GM19043 (cell line): ENCODE results near the gene RET.

ENCODE experiments used
- ATAC-seq: cut with Tn5 transposase; IDR thresholded peaks from one replicate; pipeline ENCODE4 v1.9.1; 2021; ENCODE audit warnings: low read depth; ENCODE audit not compliant: unreplicated experiment

Gene RET

DNA sequence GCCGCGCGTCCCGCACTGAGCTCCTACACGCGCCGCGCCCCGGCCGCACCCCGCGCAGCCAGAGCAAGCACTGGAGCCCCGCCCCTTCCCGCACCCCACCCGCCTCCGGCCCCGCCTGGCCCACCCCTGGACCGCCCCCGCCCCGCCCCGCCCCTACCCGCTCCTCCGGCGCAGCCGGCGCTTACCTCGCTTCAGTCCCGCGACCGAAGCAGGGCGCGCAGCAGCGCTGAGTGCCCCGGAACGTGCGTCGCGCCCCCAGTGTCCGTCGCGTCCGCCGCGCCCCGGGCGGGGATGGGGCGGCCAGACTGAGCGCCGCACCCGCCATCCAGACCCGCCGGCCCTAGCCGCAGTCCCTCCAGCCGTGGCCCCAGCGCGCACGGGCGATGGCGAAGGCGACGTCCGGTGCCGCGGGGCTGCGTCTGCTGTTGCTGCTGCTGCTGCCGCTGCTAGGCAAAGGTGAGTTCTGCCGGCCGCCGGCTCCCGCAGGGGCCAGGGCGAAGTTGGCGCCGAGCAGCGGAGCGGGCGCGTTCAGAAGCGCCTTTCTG is at the start of gene RET:
RET (plus strand) TSS at position 194 of the 545 bp plus-strand sequence; CDS start at position 384, 190 bp downstream.
- ATAC-seq: no peak

DNA sequence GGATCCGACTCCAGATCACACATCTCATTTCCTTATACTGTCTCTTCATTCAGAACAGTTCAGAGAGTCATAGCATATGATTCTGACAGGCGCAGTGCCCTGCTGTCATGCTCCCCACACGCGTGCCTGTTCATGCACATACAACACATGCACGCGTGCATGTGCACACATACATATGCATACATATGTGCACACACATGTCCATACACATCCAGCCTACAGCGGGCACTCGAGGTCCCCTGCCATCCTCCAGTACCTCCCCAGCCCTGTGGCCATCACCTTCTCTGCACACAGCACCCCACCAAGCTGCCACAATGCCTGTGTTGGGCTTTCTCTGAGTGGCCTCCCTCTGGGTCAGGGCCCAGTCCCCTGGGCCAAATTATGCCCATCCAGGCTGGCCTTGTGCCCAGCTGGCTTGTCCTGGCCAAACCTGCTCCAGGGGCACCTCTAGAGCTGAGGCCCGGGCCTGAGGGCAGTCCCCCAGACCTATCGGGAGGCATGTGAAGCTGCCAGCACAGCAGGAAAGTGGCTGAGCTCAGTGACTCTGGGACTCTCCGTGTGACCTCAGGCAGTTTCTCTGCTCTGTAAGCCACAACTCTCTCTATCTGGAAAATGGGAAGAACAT is 49.4 kb upstream of the RET start:
- ATAC-seq: no peak

DNA sequence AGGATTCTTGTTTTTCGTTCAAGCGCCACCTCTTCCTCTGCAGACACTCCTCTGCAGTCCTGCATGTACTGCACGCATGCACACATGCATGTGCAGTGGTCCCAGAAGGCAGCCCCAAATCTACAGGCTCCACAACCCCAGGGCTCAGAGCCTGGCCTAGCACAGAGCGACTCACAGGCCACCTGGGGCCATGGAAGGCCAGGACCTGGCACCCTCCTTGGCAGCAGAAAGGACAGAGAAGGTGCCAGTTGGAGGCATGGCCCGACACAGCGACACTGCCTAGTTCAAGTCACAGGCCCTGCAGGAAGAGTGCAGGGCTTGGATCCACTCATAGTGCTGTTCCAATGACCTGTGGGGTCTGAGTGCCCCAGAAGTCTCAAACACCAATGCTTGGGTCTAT is 48.7 kb upstream of the RET start:
- ATAC-seq: no peak

DNA sequence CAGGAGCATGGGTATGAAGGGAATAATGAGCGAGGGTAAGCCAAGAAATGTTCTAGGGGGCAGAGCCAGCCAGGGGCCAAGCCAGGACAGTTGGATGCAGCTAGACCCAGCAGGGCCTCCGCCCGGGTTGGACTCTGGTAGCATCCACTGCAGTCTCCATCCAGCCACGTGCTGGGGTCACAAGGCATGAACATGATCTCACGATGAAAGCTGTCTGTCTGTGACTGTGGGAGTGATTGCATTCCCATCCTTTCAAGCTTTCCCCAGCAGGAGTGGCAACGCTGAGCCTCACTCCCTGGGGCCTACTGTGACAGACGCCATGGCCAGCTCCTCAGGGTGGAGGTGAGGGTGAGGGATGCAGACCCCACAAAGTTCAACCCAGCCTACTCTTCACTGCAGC is 47.8 kb upstream of the RET start:
- no peak for ATAC-seq

DNA sequence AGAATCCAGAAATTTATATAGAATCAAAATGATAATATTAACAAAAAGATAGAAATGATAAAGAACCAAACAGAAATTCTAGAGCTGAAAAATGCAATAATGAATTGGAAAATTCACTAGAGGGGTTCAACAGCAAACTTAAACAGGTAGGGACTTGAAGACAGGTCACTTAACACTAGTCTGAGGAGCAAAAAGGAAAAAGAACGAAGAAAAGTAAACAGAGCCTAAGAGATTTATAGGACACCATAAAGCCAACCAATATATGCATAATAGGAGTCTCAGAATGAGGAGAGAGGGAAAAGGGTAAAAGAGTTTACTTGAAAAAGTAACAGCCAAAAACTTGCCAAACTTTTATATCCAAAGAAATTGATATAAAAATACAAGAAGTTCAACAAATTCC is 44.3 kb upstream of the RET start:
- no peak for ATAC-seq

DNA sequence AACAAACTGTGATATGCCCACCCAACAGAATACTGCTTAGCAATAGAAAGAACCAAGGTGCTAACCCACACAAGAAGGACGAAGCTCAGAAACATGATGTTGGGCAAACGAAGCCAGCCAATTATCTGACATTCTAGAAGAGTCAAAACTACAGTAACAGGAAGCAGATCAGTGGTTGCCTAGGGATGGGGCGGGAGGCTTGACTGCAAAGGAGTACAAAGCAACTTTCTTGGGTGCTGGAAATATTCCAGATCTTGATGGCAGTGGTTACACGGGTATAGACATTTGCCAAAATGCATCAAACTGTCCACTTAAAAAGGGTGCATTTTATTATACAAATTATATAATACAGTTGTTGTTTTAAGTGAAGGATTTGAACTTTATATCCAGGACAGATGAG is 41.1 kb upstream of the RET start:
- no peak for ATAC-seq

DNA sequence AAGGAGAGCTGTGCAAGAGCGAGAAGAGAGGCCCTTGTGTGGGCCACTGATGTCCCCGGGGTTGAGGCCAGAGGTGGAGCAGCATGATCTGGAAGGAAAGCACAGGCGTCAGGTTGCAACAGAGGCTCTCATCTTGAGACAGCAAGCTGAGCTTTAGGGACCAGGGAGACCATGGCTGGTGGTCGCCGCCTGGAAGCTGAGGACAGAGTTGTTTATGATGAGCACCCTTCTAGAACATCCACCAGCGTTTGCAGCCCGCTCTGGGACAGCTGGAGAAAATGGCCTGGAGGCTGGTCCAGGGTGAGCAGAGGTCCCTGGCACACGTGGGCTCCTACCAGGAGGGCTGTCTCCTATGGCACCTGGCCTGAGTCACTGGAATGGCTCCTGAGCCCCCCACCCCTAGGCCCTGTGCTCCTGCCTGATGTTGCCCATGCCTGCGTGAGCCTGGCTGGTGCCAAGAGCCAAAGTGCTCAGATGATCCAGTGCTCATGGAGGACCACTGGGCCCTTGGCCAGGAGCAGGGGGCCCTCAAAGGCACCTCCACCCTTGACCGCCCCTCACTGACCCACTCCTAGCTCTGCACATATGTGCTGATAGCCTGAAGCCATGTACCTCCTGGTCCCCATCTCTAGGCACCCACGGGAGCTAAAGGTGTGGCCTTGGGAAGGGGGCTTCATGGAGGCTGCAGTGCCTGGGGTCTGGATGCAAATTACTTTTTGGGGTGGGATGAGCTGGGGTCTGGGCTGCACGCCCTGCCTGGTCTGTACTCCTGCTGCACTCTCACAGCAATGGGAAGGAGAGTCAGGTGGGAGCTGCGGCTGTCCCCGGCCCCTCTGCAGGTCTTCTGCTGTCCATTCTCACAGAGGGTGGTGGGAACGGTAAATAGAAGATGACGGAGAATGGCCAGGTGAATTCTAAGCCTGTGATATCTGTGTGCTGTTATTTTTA is 40.1 kb upstream of the RET start:
- no peak for ATAC-seq

DNA sequence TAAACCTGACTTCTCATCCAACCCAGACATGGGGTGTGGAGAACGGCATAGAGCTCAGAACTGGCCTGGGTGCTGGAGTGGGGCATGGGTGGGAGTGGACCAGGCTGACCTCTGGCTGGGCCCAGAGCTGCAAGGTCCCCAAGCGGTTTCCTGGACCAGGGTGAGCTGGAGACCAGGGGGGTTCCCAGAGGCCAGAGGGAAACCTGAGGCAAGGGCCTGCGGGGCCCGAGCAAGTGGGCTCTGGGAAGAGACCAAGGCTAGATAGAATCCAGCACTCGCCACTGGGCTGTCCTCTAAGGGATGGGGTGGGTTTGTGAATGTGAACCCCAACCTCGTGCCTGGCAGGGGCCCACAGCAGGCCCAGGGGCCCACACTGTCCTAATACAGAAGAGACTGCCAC is 39.4 kb upstream of the RET start:
- no peak for ATAC-seq

DNA sequence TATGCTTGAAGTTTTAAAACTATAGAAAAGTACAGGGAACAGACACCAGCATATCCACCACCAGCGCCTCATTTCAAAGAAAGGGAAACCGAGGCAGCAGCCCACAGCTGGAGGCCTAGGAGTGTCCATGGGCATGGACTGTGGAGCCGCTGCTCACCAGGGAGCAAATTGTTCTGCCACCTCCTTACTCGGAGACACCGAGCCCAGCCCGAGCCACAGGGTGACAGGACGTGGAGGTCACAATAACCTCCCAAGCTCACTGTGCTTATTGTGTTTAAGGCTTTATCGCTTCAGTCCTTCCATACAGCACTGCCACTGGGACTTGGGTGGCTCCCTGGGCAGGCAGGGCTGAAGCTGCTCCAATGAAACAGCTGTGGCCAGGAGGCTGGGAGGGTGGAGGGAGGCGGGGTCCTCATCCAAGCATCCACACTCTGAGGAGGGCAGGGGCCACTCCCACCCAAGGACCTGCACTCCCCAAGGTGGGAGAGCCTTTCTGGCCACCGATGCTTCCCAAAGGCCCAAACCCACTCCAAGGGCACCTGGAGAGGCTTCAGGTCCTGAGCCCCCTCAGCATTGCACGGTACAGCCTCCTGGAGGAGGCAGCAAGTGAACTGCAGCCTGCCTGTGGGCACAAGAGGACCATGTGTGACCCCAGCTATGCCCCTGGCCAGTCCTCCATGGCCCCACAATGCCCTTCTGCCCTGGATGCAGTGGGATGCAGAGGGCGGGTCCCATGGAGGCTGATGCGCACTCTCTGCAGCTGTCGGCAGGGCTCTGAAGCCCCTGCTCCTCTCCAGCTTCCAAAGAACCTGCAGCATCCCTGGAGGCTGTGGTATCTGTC is 38.7 kb upstream of the RET start:
- no peak for ATAC-seq

DNA sequence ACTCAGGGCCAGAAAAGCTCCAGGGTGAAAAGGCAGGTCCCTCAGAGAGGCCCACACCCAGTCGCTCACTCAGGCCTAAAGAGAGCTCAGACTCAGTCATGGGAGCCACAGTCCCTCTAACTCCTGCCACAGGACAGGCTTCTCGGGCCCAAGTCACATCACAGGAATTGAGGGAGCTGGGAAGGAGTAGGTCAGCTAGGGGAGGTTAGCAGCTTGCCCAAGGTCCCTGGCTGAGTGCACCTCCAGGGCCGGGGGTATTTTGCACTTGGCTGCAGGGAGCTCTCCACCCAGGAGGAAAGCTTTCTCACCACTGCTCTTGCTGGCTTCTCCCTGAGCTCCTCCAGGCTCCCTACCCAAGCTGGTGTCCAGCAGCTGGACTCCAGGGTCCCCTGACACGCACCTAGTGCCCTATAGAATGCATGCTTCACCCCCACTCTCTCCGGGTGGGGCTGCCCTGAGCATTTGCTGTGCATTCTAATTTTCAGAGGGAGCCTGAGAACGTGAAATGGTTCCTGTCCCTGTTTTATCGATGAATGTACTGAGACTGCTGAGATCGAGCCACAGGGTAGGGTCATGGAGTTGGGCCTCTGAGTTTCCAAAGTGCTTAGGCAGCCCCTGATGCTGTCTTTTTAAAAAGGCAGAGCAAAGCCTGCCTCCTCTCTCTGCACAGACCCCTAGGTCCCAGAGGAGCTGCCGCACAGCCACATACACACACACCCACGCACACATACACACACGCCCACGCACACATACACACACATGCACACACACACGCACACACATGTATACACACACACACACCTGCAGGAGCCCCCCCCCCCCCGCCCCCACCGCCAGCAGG is 37.9 kb upstream of the RET start:
- no peak for ATAC-seq

DNA sequence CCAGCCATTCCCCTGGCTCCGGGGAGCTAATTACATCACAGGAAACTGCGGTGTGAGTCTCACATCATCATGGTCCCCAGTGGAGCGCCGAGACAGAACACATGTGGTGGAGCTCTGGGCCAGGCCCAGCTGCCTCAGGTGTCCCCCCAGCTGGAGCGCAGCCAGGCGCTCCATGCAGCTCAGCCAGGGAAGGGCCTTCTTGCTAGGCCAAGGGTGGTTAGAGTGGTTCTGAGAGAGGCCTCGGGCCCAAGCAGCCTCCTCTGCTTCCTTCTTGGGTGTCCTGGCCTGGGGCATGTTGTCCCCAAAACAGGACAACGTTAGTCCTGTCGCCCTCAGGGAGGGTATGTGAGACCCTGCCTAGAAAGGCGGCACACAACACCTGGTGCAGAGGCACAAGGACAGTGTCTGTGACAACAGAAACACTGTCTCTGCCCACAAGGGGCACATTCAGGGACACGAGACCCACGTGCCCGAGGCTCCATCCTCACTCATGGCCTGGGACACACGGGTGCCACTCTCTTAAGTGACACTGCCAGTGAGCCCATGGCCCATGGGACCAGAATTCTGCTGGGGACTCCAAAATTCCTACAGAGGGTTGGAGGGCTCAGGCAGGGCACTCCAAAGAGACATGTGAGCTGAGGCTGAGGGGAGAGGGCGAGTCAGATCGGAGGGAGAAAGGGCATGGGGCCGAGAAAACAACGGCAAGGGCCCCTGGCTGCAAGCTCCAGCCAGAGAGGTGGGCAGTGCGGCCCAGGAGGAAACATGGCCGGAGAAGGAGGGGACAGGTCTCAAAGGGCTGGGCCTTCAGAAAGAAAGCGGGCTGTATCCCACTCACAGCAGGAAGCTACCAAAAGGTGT is 37.0 kb upstream of the RET start:
- ATAC-seq: no peak

DNA sequence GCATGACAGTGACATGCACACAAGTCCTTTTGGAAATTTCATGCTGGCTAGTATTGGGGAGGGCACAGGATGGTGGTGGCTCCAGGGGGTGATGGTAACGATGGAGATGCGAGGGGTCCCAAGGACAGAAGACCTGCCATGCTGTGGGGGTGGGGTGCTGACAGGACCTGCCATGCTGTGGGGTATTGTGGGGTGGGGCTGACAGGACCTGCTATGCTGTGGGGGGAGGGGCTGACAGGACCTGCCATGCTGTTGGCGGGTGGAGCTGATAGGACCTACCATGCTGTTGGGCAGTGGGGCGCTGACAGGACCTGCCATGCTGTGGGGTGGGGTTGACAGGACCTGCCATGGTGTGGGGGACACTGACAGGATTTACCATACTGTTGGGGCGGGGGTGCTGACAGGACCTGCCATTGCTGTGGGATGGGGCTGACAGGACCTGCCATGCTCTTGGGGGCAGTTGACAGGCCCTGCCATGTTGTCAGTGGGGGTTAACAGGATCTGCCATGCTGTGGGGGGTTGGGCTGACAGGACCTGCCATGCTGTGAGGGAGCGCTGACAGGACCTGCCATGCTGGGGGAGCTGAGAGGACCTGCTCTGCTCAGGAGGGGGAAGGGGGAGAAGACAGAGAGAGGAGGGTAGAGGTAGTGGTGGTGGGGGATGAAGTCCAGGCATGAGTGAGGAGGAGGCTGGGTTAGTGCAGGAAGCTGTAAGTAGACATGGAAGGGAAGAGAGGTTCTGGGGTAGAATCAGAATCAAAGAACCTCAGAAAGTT is 36.2 kb upstream of the RET start:
- ATAC-seq: no peak

DNA sequence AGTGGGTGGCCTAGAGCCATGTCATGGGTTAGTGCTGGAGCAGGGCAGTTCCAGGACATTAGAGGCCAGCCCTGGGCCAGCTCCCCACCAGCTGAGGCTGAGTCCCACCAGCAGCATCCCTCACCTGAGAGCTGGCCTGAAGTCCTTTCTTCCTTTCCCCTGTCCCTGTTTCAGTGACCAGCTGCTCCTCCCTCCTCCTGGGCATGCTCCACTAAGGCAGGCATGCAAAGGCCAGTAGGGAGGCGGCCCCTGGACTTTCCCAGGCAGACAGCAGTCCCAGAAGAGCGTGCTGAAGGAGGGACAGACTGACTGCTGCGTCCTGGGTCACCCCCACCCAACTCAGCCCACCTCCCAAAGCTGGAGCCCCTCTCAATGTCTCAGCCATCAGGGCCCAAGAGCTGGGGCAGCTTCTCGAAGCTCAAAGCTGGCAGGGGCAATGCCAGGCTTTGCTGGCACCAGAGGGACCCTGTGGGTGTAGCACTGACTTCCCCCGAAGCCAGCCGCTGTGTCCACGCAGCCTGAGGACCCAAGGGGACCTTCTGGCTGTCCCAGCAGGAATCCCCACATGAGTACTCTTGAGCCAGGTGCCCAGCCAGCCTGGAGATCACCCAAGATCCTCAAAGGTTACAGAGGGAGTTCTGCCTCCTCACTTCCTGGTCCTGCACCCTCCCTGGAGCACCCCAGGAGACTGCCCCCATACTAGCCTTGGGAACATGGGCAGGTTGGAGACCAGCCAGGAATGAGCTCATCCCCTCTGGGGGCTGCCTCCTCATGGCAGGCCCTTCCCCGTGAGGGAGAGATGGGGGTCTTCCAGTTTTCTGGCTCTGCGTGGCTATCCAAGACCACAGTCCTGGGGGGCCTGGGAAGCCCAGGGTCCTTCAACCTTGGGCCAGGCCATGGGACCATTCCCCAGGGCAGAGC is 35.2 kb upstream of the RET start:
- no peak for ATAC-seq

DNA sequence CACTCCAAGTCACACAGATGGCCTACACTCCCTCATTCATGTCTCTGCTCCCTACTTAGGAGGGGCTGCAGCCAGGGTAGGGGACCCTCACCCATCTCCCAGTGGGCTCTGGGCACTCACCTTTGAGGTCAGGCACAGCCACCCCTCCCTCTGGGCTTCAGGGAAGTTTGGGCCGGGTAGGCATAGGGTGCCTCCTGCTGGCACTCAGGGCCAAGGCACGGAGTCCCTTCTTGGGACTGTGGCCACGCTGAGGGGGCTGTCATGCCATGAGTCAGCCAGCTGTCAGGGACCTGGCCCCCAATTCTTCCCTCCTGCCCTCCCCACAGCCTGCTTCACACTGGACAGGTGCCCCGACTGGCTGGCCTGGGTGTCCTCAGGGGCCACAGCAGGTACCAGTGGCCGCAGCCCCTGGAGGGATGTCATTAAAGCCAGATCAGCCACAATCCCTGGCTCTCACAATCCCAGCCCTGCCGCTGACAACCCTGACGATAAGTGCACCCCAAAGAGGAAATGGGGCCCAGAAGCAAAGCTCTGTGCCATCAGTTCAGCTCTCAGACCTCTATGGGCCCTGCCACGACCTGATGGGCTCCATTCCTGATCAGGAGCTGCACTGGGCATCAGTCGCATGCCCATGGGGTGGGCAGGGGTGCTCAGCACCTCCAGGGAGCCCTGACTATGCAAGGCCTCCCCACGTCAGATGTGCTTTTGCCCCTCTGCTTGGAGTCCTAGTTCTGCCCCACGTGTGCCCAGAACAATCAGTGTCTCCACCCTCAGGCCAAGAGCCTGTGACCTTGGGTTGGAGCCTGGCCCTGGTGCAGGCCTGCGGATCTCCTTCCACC is 34.1 kb upstream of the RET start:
- ATAC-seq: no peak

DNA sequence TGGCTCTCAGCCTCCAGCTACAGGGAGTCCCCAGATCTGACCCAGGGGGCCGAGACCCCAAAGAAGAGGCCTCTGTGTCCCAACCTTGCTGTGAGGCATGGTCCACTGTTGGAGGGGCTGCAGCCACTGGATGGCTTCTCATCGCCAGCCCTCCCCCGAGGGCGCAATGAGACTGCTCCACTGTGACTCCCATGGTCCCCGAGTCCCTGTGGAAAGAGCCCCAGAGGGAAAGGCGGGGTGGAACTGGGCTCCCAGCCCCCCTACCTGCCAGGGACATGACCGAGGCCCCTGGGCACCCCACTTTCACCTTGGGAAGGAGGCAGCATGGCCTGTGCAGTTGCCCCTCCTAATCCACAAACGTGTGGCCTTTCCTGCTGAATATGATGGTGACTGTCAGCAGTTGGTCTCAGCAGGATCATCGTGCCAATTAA is 33.5 kb upstream of the RET start:
- ATAC-seq: no peak

DNA sequence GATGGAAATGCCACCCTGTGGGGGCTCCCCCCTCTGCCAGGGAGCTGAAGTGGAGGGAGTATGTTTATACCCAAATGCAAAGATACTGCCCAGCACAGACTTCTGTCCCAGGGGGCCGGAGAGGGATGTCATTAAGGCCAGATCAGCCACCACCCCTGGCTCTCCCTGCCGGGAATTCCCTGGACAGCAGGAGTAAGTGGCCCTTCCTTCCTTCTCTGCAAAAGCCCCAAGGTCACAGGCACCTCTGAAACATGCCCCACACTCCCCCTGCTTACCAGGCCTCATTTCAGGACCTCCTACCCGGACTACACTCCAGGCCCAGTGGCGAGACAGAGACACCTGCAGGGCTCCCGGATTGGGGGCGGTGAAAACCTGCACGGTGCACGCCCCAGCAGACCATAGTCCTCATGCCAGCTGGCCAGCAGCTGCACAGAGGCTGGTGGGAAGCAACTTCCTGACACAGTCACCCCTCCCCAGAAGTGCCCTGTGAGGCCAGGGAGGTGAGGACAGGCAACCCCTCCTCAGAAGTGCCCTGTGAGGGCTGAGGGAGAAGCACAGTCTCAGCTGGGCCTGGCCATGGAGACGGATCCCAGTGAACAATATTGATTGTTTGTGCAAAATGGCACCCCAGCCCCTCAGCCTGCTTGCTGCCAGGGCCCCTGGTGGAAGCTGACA is 33.0 kb upstream of the RET start:
- ATAC-seq: no peak
